ENCODE data around the gene PGAM2.

The PGAM2 gene

GRCh38 chr7:44066111-44066460 is 719 bp upstream of the PGAM2 start:
- H3K27ac ChIP-seq: peak overlapping the region; percentile 37 to 39
- peaks cover 0 to 49% (median 40%) of the 10 kb centered on the region in 4 donors for H3K4me1 ChIP-seq
- H3K9me3 ChIP-seq: no peaks in the 10 kb centered on the region
- DNase-seq: no peak
- no peak overlapping the region for H3K4me3 ChIP-seq
- no peak for TF ChIP-seq CTCF (IDR thresholded peaks at IDR 0.05)
- no peaks in the 10 kb centered on the region for H3K27me3 ChIP-seq
- H3K36me3 ChIP-seq: peaks cover 0 to 16% (median 8%) of the 10 kb centered on the region in 3 donors
- intact Hi-C loops (cut with DNase I; ENCODE audit: low total_unique reads): no loop called here

- peak; percentile 24 to 71 for DNase-seq
- TF ChIP-seq CTCF (IDR thresholded peaks at IDR 0.05): no peak
- H3K27me3 ChIP-seq: no peaks in the 10 kb centered on the region
- H3K27ac ChIP-seq: peak overlapping the region; percentile 37 to 39
- H3K9me3 ChIP-seq: no peaks in the 10 kb centered on the region
- intact Hi-C loops (cut with DNase I; ENCODE audit: low total_unique reads): loop anchor here (5.0 kb wide), 1 partner anchor 432 kb away; no protein-coding TSS in a partner anchor
- peaks cover 0 to 49% (median 40%) of the 10 kb centered on the region in 4 donors for H3K4me1 ChIP-seq
- peak overlapping the region; percentile 29 to 33 for H3K4me3 ChIP-seq
- peaks cover 5 to 28% (median 20%) of the 10 kb centered on the region in 3 donors for H3K36me3 ChIP-seq
These were observed 456 bp downstream of the PGAM2 start for GRCh38 chr7:44064791-44065430.

- no peaks in the 10 kb centered on the region for H3K27me3 ChIP-seq
- intact Hi-C loops (cut with DNase I; ENCODE audit: low total_unique reads): loop anchor here (5.0 kb wide), 1 partner anchor 433 kb away; no protein-coding TSS in a partner anchor
- peak overlapping the region; percentile 37 to 39 for H3K27ac ChIP-seq
- H3K36me3 ChIP-seq: peaks cover 13 to 36% (median 28%) of the 10 kb centered on the region in 3 donors
- peak; percentile 19 to 66 for DNase-seq
- no peak overlapping the region for H3K4me3 ChIP-seq
- TF ChIP-seq CTCF (IDR thresholded peaks at IDR 0.05): no peak
- H3K4me1 ChIP-seq: peaks cover 0 to 49% (median 40%) of the 10 kb centered on the region in 4 donors
- no peaks in the 10 kb centered on the region for H3K9me3 ChIP-seq
These were observed 1.3 kb downstream of the PGAM2 start for GRCh38 chr7:44063894-44064651.

GRCh38 chr7:44063547-44063893 is 1.8 kb downstream of the PGAM2 start:
- Histone ChIP-seq H3K36me3 (peaks cover 19 to 42% (median 34%) of the 10 kb centered on the region in 3 donors), H3K9me3 (no peaks in the 10 kb centered on the region), H3K4me1 (peaks cover 0 to 49% (median 40%) of the 10 kb centered on the region in 4 donors), H3K4me3 (no peak overlapping the region), H3K27me3 (no peaks in the 10 kb centered on the region), H3K27ac (peak overlapping the region; percentile 32 to 37)
- intact Hi-C loops (cut with DNase I; ENCODE audit: low total_unique reads): loop anchor here (5.0 kb wide), 1 partner anchor 434 kb away; no protein-coding TSS in a partner anchor
- DNase-seq: peak; percentile 19 to 53
- TF ChIP-seq CTCF (IDR thresholded peaks at IDR 0.05): no peak

GRCh38 chr7:44062903-44063295 is 2.5 kb downstream of the PGAM2 start:
- H3K9me3 ChIP-seq: no peaks in the 10 kb centered on the region
- peaks cover 25 to 48% (median 40%) of the 10 kb centered on the region in 3 donors for H3K36me3 ChIP-seq
- H3K27ac ChIP-seq: peak overlapping the region; percentile 37 to 41
- intact Hi-C loops (cut with DNase I; ENCODE audit: low total_unique reads): loop anchor here (5.0 kb wide), 1 partner anchor 434 kb away; no protein-coding TSS in a partner anchor
- H3K4me3 ChIP-seq: no peak overlapping the region
- peak in 1 of 2 donors; percentile 69 for DNase-seq
- H3K27me3 ChIP-seq: no peaks in the 10 kb centered on the region
- no peak for TF ChIP-seq CTCF (IDR thresholded peaks at IDR 0.05)
- H3K4me1 ChIP-seq: peaks cover 0 to 49% (median 40%) of the 10 kb centered on the region in 4 donors
